AG04450 (cell line): Measurements from ENCODE around the gene CDC42EP4. TPM values are rescaled to one million over a fixed set of nuclear protein-coding genes. Genes with fewer than 3 reads are reported as not detected.
"Not testable (repeated sequence)": the region's sequence is repeated elsewhere in the genome, so short reads cannot be mapped to it uniquely, and the experiment has no call there.

Experiments
- CTCF ChIA-PET: fragments of 300-600, 350-600 bp; formaldehyde crosslinking; extraction: SDS; loops from one replicate; lab custom pipeline; 2022; ENCODE audit warnings: antibody characterized with exemption, inconsistent platforms; lab: Charles Lee
- POLR2A ChIA-PET: fragments of 350-600 bp; formaldehyde crosslinking; extraction: SDS; loops from one replicate; lab custom pipeline; 2021; ENCODE audit warnings: antibody characterized with exemption, inconsistent platforms; lab: Yijun Ruan, JAX
- DNase-seq: peaks from one replicate; pipeline ENCODE4 v3.0.0-alpha.2; 2011; ENCODE audit warnings: low read depth, low spot score
- H3K27ac ChIP-seq: one replicate; pipeline ENCODE4 v1.5.1; 2012; ENCODE audit warnings: low read depth, low read length, control low read depth
- H3K27me3 ChIP-seq: one replicate; pipeline ENCODE4 v1.6.0; 2012; ENCODE audit warnings: low read length; ENCODE audit not compliant: control insufficient read depth, insufficient read depth
- H3K4me3 ChIP-seq: 2 replicates; pipeline ENCODE4 v1.5.1; 2011; ENCODE audit warnings: mild to moderate bottlenecking, low read depth, low read length, control low read depth
- H3K9me3 ChIP-seq: 2 replicates; pipeline ENCODE4 v1.5.1; 2012; ENCODE audit warnings: low read length; ENCODE audit not compliant: control insufficient read depth, insufficient read depth
- CTCF ChIP-seq: IDR thresholded peaks from 2 replicates; pipeline ENCODE4 v1.5.1; 2011; ENCODE audit warnings: low read depth, low read length, control low read depth, inconsistent platforms
- polyA plus RNA-seq: library from polyadenylated mRNA; depleted of rRNA; stranded (reverse); fragments of >200 nt; gene quantifications from 2 replicates; pipeline ENCODE4 v1.2.3, GENCODE V29; 2011

Gene CDC42EP4
- polyA plus RNA-seq, 1 experiment: 21.9 TPM

- Histone ChIP-seq H3K4me3 (no peak overlapping the region), H3K27ac (no peak overlapping the region), H3K9me3 (peaks cover 5% of the 10 kb centered on the region), H3K27me3 (no peaks in the 10 kb centered on the region)
- DNase-seq: no peak
- ChIA-PET POLR2A (interaction anchor here (1.0 kb wide), 1 partner anchor 11 kb away, joined by 3 read pairs; no protein-coding TSS in a partner anchor), CTCF (interaction anchor here (1.1 to 1.6 kb wide), 2 partner anchors 13 to 102 kb away, joined by 6 to 8 read pairs; no protein-coding TSS in a partner anchor)
- no peak for TF ChIP-seq CTCF
Observed at GRCh38 chr17:73267648-73268537, 43.9 kb downstream of the CDC42EP4 start.

- Histone ChIP-seq H3K27me3 (no peaks in the 10 kb centered on the region), H3K9me3 (peaks cover 5% of the 10 kb centered on the region), H3K27ac (no peak overlapping the region), H3K4me3 (no peak overlapping the region)
- no peak for DNase-seq
- no peak for TF ChIP-seq CTCF
- ChIA-PET CTCF (interaction anchor here (1.3 to 3.2 kb wide), 3 partner anchors 11 to 103 kb away, joined by 3 to 15 read pairs (median 9); no protein-coding TSS in a partner anchor), POLR2A (no interaction called here)
Observed at GRCh38 chr17:73266796-73267195, 45.0 kb downstream of the CDC42EP4 start.

GRCh38 chr17:73265646-73266640, 45.9 kb downstream of the CDC42EP4 start:
- DNase-seq: no peak
- Histone ChIP-seq H3K4me3 (no peak overlapping the region), H3K27me3 (no peaks in the 10 kb centered on the region), H3K27ac (no peak overlapping the region), H3K9me3 (peaks cover 5% of the 10 kb centered on the region)
- TF ChIP-seq CTCF: no peak
- CTCF ChIA-PET: interaction anchor here (0.7 to 3.2 kb wide), 4 partner anchors 10 to 104 kb away, joined by 3 to 15 read pairs (median 6); no protein-coding TSS in a partner anchor
- POLR2A ChIA-PET: no interaction called here

DNA sequence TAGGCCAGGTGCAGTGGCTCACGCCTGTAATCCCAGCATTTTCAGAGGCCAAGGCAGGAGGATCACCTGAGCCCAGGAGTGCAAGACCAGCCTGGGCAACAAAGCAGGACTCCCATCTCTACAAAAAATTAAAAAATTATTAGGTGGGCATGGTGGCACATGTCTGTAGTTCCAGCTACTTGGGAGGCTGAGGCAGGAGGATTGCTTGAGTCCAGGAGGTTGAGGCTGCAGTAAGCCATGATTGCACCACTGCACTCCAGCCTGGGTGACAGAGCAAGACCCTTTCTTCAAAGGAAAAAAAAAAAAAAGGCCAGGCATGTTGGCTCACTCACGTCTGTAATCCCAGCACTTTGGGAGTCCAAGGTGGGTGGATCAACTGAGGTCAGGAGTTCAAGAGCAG, 47.4 kb downstream of the CDC42EP4 start:
- H3K27ac ChIP-seq, POLR2A ChIA-PET, H3K27me3 ChIP-seq, DNase-seq, H3K9me3 ChIP-seq, H3K4me3 ChIP-seq: not testable (repeated sequence)
- CTCF ChIA-PET: interaction anchor here (3.2 kb wide), 1 partner anchor 9 kb away, joined by 15 read pairs; no protein-coding TSS in a partner anchor
